GM21381 (cell line): ENCODE data around the gene PDE4C.
"Not testable (repeated sequence)": the region's sequence is repeated elsewhere in the genome, so short reads cannot be mapped to it uniquely, and the experiment has no call there.

Experiments
- ATAC-seq: cut with Tn5 transposase; IDR thresholded peaks from one replicate; pipeline ENCODE4 v1.9.1; 2021; ENCODE audit warnings: mild to moderate bottlenecking, moderate library complexity; ENCODE audit not compliant: unreplicated experiment

Gene PDE4C

DNA sequence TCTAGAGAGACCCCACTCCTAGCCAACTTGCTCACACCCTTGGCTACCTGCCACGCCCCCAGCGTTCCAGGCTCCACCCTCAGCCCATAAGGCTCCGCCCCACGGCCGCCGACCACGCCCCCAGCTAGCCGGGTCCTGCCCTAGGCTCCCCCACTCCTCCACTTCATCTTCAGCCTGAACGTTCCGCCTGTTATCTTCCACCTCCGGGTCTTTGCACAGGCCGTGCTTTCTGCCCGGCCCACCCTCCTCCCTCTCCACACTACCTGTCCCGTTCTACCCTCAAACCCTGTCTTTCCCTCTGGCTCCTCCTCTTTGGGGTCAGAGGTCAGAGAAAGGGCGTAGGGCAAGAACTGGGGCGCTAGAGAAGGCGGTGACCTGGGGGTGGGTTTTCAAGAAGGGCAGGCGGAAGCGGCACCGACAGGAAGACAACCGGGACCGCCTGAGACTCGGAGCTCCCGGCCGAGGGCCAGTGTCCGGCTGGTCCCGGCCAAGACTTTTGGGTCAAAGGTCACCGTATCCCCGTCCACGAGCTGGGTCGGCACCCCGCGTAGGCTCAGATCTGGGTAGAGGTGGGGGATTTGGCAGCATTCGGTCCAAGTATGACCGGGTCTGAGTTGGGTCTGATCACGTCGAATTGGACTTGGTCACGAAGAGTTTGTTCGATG lies 2.2 kb downstream of the PDE4C start:
- no peak for ATAC-seq

GRCh38 chr19:18221815-18222725 lies 4.2 kb downstream of the PDE4C start:
- ATAC-seq = no peak

DNA sequence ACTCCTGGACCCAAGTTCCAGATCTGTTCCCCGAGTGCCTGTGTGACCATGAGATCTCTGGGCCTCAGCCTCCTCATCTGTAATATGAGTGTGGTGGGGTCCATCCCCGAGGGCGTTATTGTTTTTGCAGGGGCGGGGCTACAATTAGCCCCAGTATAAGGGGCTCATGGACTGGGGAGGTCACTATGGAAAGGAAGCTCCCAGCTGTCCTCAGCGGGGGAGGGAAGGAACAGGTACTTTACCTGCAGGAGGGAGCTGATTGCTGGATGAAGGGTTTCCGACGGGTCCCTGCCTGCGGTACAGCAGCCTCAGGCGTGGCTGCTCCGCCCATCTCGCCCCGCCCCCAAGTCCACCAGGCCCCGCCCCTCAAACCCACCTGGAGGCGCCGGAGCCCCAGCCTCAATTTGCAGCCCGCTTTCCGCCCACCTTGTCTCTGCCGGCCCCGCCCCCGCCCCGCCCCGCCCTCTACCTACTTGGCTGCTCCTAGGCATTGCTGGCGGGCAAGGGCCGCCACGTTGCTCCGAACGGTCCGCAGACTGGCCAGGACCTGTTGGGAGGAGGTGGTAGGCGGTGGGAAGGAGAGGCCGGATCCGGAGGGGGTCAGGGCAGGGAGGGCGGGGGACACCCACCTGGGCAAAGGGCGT lies 5.5 kb downstream of the PDE4C start:
- ATAC-seq = no peak

GRCh38 chr19:18219911-18220631 lies 6.2 kb downstream of the PDE4C start:
- ATAC-seq = no peak

- no peak for ATAC-seq
Observed at GRCh38 chr19:18218600-18218999, 7.6 kb downstream of the PDE4C start.

GRCh38 chr19:18218159-18218558 lies 8.1 kb downstream of the PDE4C start:
- ATAC-seq = no peak

GRCh38 chr19:18216789-18217188 lies 9.4 kb downstream of the PDE4C start:
- ATAC-seq = no peak

DNA sequence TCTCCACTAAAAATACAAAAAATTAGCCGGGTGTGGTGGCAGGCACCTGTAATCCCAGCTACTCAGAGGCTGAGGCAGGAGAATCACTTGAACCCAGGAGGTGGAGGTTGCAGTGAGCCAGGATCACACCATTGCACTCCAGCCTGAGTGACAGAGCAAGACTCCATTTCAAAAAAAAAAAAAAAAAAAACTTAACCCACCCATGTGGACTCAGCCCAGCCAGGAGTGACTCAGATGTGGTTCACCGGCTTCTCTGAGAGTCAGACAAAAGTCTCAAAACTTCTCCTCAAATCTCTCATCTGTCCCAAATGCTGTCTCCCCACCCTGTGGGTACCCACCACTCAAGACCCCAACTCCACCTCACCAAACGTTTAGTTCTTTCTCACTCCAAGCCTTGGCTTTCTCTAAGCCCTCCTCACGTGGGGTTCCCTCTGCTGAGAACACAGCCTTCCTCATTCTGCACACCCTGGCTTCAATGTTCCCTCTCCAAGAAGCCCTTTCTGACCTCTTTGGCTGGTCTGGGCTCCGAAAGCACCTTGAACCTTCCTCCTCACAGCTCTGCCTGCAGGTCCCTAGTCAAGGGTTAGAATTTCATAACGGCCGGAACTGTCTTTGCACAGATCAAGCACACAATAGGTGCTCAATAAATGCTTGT lies 11.3 kb downstream of the PDE4C start:
- no peak for ATAC-seq

GRCh38 chr19:18211683-18212082 lies 14.6 kb downstream of the PDE4C start:
- ATAC-seq = no peak

GRCh38 chr19:18209912-18210311 lies 16.3 kb downstream of the PDE4C start:
- ATAC-seq = not testable (repeated sequence)

- ATAC-seq = no peak
Observed at GRCh38 chr19:18208098-18208951, 17.9 kb downstream of the PDE4C start.

DNA sequence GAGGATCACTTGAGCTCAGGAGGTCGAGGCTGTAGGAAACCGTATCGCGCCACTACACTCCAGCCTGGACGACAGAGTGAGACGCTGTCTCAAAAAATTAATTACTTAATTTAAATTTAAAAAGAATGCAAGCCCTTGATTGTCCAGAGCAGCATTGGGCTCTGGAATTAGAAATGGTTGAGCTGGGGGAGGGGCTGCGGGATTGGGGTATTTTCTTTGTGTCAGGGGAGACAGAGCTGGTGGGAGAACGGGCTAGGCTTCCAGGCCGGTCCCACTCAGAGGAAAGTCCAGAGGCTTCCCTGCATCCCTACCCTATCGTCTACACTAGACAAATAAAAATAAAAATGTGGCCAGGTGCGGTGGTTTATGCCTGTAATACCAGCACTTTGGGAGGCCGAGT lies 20.2 kb downstream of the PDE4C start:
- no peak for ATAC-seq

DNA sequence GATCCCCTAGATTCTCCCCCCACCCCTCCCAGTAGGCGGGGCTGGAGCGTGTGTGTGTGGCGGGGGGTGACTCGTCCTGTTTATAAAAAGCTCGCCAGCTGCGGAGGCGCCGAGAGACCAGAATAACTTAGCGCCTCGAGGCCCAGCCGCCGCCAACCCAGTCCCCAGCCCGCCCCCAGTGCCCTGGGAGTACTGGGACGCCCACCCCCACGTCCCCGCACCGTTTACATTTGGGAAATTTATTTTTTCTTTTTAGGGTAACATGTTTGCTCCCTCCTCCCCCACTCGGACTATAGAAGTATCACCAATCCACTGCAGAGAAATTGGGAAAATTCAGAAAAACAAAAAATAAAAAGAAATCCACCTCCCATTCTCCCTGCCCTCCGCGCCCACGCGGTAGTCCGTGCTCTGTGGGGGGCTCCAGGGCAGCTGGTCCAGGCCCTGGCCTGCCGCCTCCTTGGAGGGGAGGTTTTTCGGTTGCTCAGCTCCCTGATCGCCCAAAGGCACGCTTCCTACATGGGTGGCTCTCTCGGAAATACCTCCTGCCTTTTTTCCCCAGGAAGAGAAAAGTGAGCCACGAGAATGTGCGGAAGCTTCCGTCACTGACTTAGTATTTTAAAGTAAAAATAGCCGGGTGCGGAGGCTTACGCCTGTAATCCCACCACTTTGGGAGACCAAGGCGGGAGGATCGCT lies 20.9 kb downstream of the PDE4C start:
- no peak for ATAC-seq

DNA sequence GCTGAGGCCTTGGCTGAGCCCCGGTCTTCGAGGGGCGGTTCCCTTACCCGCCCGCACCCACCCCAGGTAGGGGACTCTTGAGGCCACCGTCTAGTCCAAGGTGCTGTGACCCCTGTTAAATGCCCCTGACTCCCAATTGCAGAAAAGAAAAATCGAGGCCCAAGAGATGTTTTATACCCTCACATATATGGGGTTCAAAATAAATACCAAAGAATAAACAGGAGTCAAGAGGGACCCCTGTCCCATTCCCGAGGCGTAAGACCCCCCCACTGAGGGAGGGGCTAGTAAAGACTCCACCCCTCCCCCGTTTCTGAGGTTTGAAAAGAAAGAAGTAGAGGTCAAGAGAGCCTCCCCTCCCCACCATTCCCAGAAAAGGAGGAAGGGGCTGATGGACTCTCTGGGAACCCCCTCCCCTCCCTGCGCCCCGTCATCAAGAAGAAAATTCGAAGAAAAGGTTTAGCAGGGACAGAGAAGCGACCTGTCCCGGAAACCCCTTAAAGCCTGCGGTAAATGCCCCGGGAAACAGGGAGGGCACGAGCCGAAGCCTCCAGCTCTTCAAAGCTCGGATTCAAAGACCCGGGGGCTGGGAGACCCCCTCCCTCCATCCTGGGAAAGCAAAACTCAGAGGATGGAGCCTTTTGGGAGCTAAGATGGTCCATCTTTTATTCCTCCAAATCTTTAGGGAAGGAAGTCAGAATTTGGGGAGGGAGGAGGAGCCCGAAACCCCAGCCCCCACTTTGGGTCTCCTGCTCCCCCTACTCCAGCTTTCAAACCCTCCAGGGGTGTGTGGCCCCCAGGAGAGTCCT lies 21.6 kb downstream of the PDE4C start:
- peak; percentile 16 for ATAC-seq

- peak; percentile 88 for ATAC-seq
Observed at GRCh38 chr19:18203863-18204393, 22.3 kb downstream of the PDE4C start, which contains the start of gene RAB3A. Gene RAB3A (minus strand): TSS chr19:18204042. CDS start chr19:18202740, 1,302 bp downstream.

GRCh38 chr19:18203408-18203862 lies 22.8 kb downstream of the PDE4C start:
- ATAC-seq = no peak

GRCh38 chr19:18202778-18203407 lies 23.3 kb downstream of the PDE4C start:
- no peak for ATAC-seq
